H9 (cell line): ENCODE data around the gene ABCC12. TPM values are rescaled to one million over a fixed set of nuclear protein-coding genes. Genes with fewer than 3 reads are reported as not detected.
"Not testable (repeated sequence)": the region's sequence is repeated elsewhere in the genome, so short reads cannot be mapped to it uniquely, and the experiment has no call there.

Experiments
- DNase-seq: peaks from one replicate; pipeline ENCODE4 v3.0.0-alpha.2; 2017
- H2AFZ ChIP-seq: one replicate; pipeline ENCODE4 v1.6.1; 2013; ENCODE audit warnings: mild to moderate bottlenecking, low read length, control low read depth, moderate library complexity
- H2AK5ac ChIP-seq: 2 replicates; pipeline ENCODE4 v1.6.1; 2013; ENCODE audit warnings: low read length, control low read depth, mixed read lengths; ENCODE audit not compliant: insufficient read length
- H2BK120ac ChIP-seq: one replicate; pipeline ENCODE4 v1.6.1; 2013; ENCODE audit warnings: low read depth, mild to moderate bottlenecking, low read length, control low read depth, inconsistent platforms; ENCODE audit not compliant: poor library complexity, severe bottlenecking
- H2BK12ac ChIP-seq: 2 replicates; pipeline ENCODE4 v1.6.1; 2013; ENCODE audit warnings: low read length, control low read depth, mixed read lengths, low read depth; ENCODE audit not compliant: insufficient read length
- H2BK15ac ChIP-seq: 2 replicates; pipeline ENCODE4 v1.6.1; 2013; ENCODE audit warnings: low read depth, low read length, control low read depth
- H2BK20ac ChIP-seq: one replicate; pipeline ENCODE4 v1.6.1; 2013; ENCODE audit warnings: low read depth, mild to moderate bottlenecking, low read length, control low read depth, inconsistent platforms; ENCODE audit not compliant: poor library complexity, severe bottlenecking
- H2BK5ac ChIP-seq: 2 replicates; pipeline ENCODE4 v1.6.1; 2013; ENCODE audit warnings: low read length, control low read depth, mixed read lengths; ENCODE audit not compliant: insufficient read length
- H3K14ac ChIP-seq: 2 replicates; pipeline ENCODE4 v1.6.1; 2013; ENCODE audit warnings: low read length, control low read depth; ENCODE audit not compliant: insufficient read depth
- H3K18ac ChIP-seq: 2 replicates; pipeline ENCODE4 v1.6.1; 2013; ENCODE audit warnings: low read depth, mild to moderate bottlenecking, mixed read lengths, low read length, control low read depth; ENCODE audit not compliant: insufficient read length
- H3K23ac ChIP-seq: 2 replicates; pipeline ENCODE4 v1.6.1; 2013; ENCODE audit warnings: low read length, control low read depth, mixed read lengths, low read depth; ENCODE audit not compliant: insufficient read length
- H3K23me2 ChIP-seq: 2 replicates; pipeline ENCODE4 v1.6.1; 2013; ENCODE audit warnings: low read depth, mild to moderate bottlenecking, mixed read lengths, low read length, control low read depth; ENCODE audit not compliant: insufficient read length, poor library complexity, severe bottlenecking
- H3K27ac ChIP-seq: 2 replicates; pipeline ENCODE4 v1.5.1; 2013; ENCODE audit warnings: low read length, control low read depth, mixed read lengths, low read depth; ENCODE audit not compliant: insufficient read length
- H3K27me3 ChIP-seq: 2 replicates; pipeline ENCODE4 v1.6.1; 2013; ENCODE audit warnings: low read length, control low read depth, inconsistent platforms; ENCODE audit not compliant: insufficient read depth
- H3K4ac ChIP-seq: 2 replicates; pipeline ENCODE4 v1.6.1; 2013; ENCODE audit warnings: low read depth, mild to moderate bottlenecking, control low read depth, inconsistent platforms, low read length, moderate library complexity
- H3K4me1 ChIP-seq: 2 replicates; pipeline ENCODE4 v1.6.1; 2013; ENCODE audit warnings: low read length, control low read depth, inconsistent platforms; ENCODE audit not compliant: insufficient read depth
- H3K4me2 ChIP-seq: 2 replicates; pipeline ENCODE4 v1.6.1; 2013; ENCODE audit warnings: low read length, control low read depth, mixed read lengths; ENCODE audit not compliant: insufficient read length, insufficient read depth
- H3K56ac ChIP-seq: 2 replicates; pipeline ENCODE4 v1.6.1; 2013; ENCODE audit warnings: low read depth, mild to moderate bottlenecking, mixed read lengths, low read length, control low read depth; ENCODE audit not compliant: insufficient read length
- H3K79me1 ChIP-seq: 2 replicates; pipeline ENCODE4 v1.6.1; 2013; ENCODE audit warnings: low read depth, mild to moderate bottlenecking, moderate library complexity, low read length, control low read depth, inconsistent platforms; ENCODE audit not compliant: insufficient read depth, poor library complexity, severe bottlenecking
- H3K79me2 ChIP-seq: 2 replicates; pipeline ENCODE4 v1.6.1; 2013; ENCODE audit warnings: low read length, control low read depth, inconsistent platforms; ENCODE audit not compliant: insufficient read depth
- H3K9ac ChIP-seq: 2 replicates; pipeline ENCODE4 v1.6.1; 2013; ENCODE audit warnings: low read length, control low read depth, mixed read lengths; ENCODE audit not compliant: insufficient read length; ENCODE audit errors: extremely low read depth
- H3K9me3 ChIP-seq: one replicate; pipeline ENCODE4 v1.6.1; 2013; ENCODE audit warnings: low read depth, low read length, inconsistent platforms; ENCODE audit not compliant: control insufficient read depth
- H3T11ph ChIP-seq: one replicate; pipeline ENCODE4 v1.6.1; 2013; ENCODE audit warnings: mild to moderate bottlenecking, low read length, control low read depth, inconsistent platforms
- H4K20me1 ChIP-seq: one replicate; pipeline ENCODE4 v1.6.1; 2013; ENCODE audit not compliant: control insufficient read depth, insufficient read length, insufficient read depth
- H4K5ac ChIP-seq: 2 replicates; pipeline ENCODE4 v1.6.1; 2013; ENCODE audit warnings: low read depth, mild to moderate bottlenecking, mixed read lengths, low read length, control low read depth; ENCODE audit not compliant: insufficient read length
- H4K8ac ChIP-seq: replicated peaks from 2 replicates; pipeline ENCODE4 v1.6.1; 2013; ENCODE audit warnings: low read length, control low read depth, mixed read lengths, low read depth; ENCODE audit not compliant: insufficient read length
- H4K91ac ChIP-seq: 2 replicates; pipeline ENCODE4 v1.6.1; 2013; ENCODE audit warnings: low read depth, mild to moderate bottlenecking, moderate library complexity, mixed read lengths, low read length, control low read depth; ENCODE audit not compliant: insufficient read length
- H3K27ac Mint-ChIP-seq, 3 experiments: 2 replicates in 2 of 3; 3 replicates in 1 of 3; pipeline ENCODE4 v1.8.0; 2020 to 2021; ENCODE audit warnings: mixed read lengths in 3 of 3, mild to moderate bottlenecking in 1 of 3, moderate library complexity in 1 of 3
- H3K27me3 Mint-ChIP-seq: 2 replicates; pipeline ENCODE4 v1.8.0; 2021; ENCODE audit warnings: low read depth, mild to moderate bottlenecking, moderate library complexity, mixed read lengths
- H3K36me3 Mint-ChIP-seq, 3 experiments: 2 replicates in 2 of 3; 3 replicates in 1 of 3; pipeline ENCODE4 v1.8.0; 2020 to 2021; ENCODE audit warnings: low read depth in 3 of 3, mixed read lengths in 3 of 3; ENCODE audit not compliant: insufficient read depth in 1 of 3
- H3K4me1 Mint-ChIP-seq, 2 experiments: 2 replicates each; pipeline ENCODE4 v1.8.0; 2020; ENCODE audit warnings: mixed read lengths in 2 of 2
- H3K4me3 Mint-ChIP-seq, 2 experiments: 2 replicates in 1 of 2; 3 replicates in 1 of 2; pipeline ENCODE4 v1.8.0; 2020 to 2021; ENCODE audit warnings: mild to moderate bottlenecking in 2 of 2, mixed read lengths in 2 of 2, moderate library complexity in 1 of 2
- H3K9me3 Mint-ChIP-seq, 2 experiments: 2 replicates in 1 of 2; 3 replicates in 1 of 2; pipeline ENCODE4 v1.8.0; 2020; ENCODE audit warnings: mild to moderate bottlenecking in 2 of 2, mixed read lengths in 2 of 2, moderate library complexity in 1 of 2
- CTCF ChIP-seq: fragments of 200-600 bp; sonication (generic); conservative IDR thresholded peaks from 3 replicates; pipeline ENCODE4 v1.8.0; 2021; ENCODE audit warnings: antibody characterized with exemption, mild to moderate bottlenecking
- WGBS: extraction: QIAGEN DNeasy Blood & Tissue Kit; methylation state at CpG from one replicate; pipeline ENCODE4 v1.1.7; 2013; ENCODE audit warnings: missing lambda C conversion rate, low lambda C conversion rate, mixed read lengths; ENCODE audit not compliant: insufficient read length; ENCODE audit errors: extremely low coverage; 5-methylcytosine and 5-hydroxymethylcytosine counted together
- total RNA-seq: library from RNA; stranded (reverse); gene quantifications from 2 replicates; pipeline ENCODE4 v1.2.1, GENCODE V29; 2021

ABCC12 gene
- total RNA-seq, 1 experiment from 2014 or later = 0.09 TPM

GRCh38 chr16:48182979-48183537 is 27.3 kb upstream of the ABCC12 start:
- Histone ChIP-seq H4K5ac (no peak overlapping the region), H2BK5ac (no peak overlapping the region), H2BK15ac (no peak overlapping the region), H2BK120ac (no peak overlapping the region), H3K14ac (no peak overlapping the region), H3K4ac (no peak overlapping the region), H4K91ac (no peak overlapping the region), H3K56ac (no peak overlapping the region), H3K4me1 (no peaks in the 10 kb centered on the region), H2BK12ac (no peak overlapping the region), H4K20me1 (no peaks in the 10 kb centered on the region), H3T11ph (no peak overlapping the region), H3K79me2 (no peaks in the 10 kb centered on the region), H3K23me2 (no peaks in the 10 kb centered on the region), H3K23ac (no peak overlapping the region), H3K27me3 (no peaks in the 10 kb centered on the region), H3K18ac (no peak overlapping the region), H3K9ac (no peak overlapping the region), H3K27ac (no peak overlapping the region), H4K8ac (no peak overlapping the region), H3K9me3 (no peaks in the 10 kb centered on the region), H2AFZ (no peak overlapping the region), H2BK20ac (no peak overlapping the region), H3K79me1 (no peaks in the 10 kb centered on the region), H2AK5ac (no peak overlapping the region), H3K4me2 (no peak overlapping the region)
- Mint-ChIP-seq H3K36me3 (no peaks in the 10 kb centered on the region), H3K27ac (no peak overlapping the region; a peak in 1 of 7 replicates), H3K9me3 (no peaks in the 10 kb centered on the region), H3K27me3 (peaks cover 1% of the 10 kb centered on the region; the same call in 1 of the 2 replicates), H3K4me1 (peaks cover 0 to 1% of the 10 kb centered on the region in 2 experiments; a peak in 1 of 4 replicates), H3K4me3 (no peak overlapping the region)
- DNase-seq = no peak
- TF ChIP-seq CTCF = no peak
- WGBS = no CpG with 5 or more reads among the region's 8 CpGs

GRCh38 chr16:48181746-48182520 is 26.1 kb upstream of the ABCC12 start:
- H4K5ac ChIP-seq, H3K4me1 ChIP-seq, H3K79me1 ChIP-seq, H3K14ac ChIP-seq, H3K56ac ChIP-seq, H3K23ac ChIP-seq, H2AK5ac ChIP-seq, H3K27ac Mint-ChIP-seq, H3K4ac ChIP-seq, H4K20me1 ChIP-seq, H3K36me3 Mint-ChIP-seq, DNase-seq, H3K27ac ChIP-seq, H3K27me3 ChIP-seq, H3K9me3 Mint-ChIP-seq, H3K4me2 ChIP-seq, H3K9me3 ChIP-seq, H3T11ph ChIP-seq, H2BK5ac ChIP-seq, H3K4me3 Mint-ChIP-seq, H4K91ac ChIP-seq, H3K4me1 Mint-ChIP-seq, H3K27me3 Mint-ChIP-seq, H3K79me2 ChIP-seq, H2BK20ac ChIP-seq, H2AFZ ChIP-seq, H3K9ac ChIP-seq, H2BK15ac ChIP-seq, H2BK120ac ChIP-seq, H2BK12ac ChIP-seq, H4K8ac ChIP-seq, H3K18ac ChIP-seq, H3K23me2 ChIP-seq: not testable (repeated sequence)
- WGBS = no CpG with 5 or more reads among the region's 14 CpGs
